B cell (primary cell): ENCODE measurements around the gene RNASE12. TPM values are rescaled to one million over a fixed set of nuclear protein-coding genes. Genes with fewer than 3 reads are reported as not detected.

ENCODE experiments used
- ATAC-seq: fragments of 200-7000 bp; cut with Tn5 transposase; one replicate; pipeline ENCODE4 v1.10.0; 2021; ENCODE audit warnings: low read depth, mild to moderate bottlenecking, moderate number of reproducible peaks, moderate library complexity
- CTCF ChIA-PET: fragments of 350-600 bp; sonication (Branson Sonifier 250); formaldehyde crosslinking; loops from one replicate; lab custom pipeline; 2021; ENCODE audit warnings: antibody characterized with exemption, inconsistent platforms; lab: Charles Lee
- POLR2A ChIA-PET: fragments of 350-600 bp; sonication (Branson Sonifier 250); formaldehyde crosslinking; loops from one replicate; lab custom pipeline; 2021; ENCODE audit warnings: antibody characterized with exemption; lab: Charles Lee
- DNase-seq: peaks from one replicate; pipeline ENCODE4 v3.0.0; 2013
- H2AFZ ChIP-seq: 2 replicates; pipeline ENCODE4 v1.6.1; 2012; ENCODE audit warnings: mild to moderate bottlenecking, low read depth, low read length; ENCODE audit not compliant: insufficient read depth, poor library complexity, severe bottlenecking
- H3K27ac ChIP-seq, 2 donors: 1 replicate in 1 of 2; 2 replicates in 1 of 2; pipeline ENCODE4 v1.5.1; 2012 to 2013; ENCODE audit warnings: low read length in 2 of 2, mild to moderate bottlenecking in 2 of 2, moderate library complexity in 1 of 2
- H3K27me3 ChIP-seq, 4 experiments: fragments of 200-600 bp in 1 of 4; sonication (generic) in 1 of 4; replicated peaks in 1 of 4; 1 replicate in 2 of 4; 2 replicates in 2 of 4; pipeline versions ENCODE4 v1.6.1 to v1.7.0; 2013 to 2016; ENCODE audit warnings: low read length in 3 of 4, mild to moderate bottlenecking in 2 of 4, mixed read lengths in 1 of 4, moderate library complexity in 1 of 4; ENCODE audit not compliant: insufficient read depth in 4 of 4, control insufficient read depth in 3 of 4; ENCODE audit errors: control extremely low read depth in 1 of 4
- H3K36me3 ChIP-seq, 2 experiments: replicated peaks in 1 of 2; 1 replicate in 1 of 2; 2 replicates in 1 of 2; pipeline versions ENCODE4 v1.6.1 to v1.7.1; 2013; ENCODE audit warnings: low read length in 1 of 2; ENCODE audit not compliant: insufficient read depth in 2 of 2, control insufficient read depth in 1 of 2; ENCODE audit errors: control extremely low read depth in 1 of 2, extremely low read depth in 1 of 2
- H3K4me1 ChIP-seq, 2 donors: fragments of 200-600 bp in 1 of 2; sonication (generic) in 1 of 2; 1 replicate in 1 of 2; 2 replicates in 1 of 2; pipeline versions ENCODE4 v1.5.1 to v1.6.1; 2013 to 2017; ENCODE audit warnings: low read length in 2 of 2; ENCODE audit not compliant: control insufficient read depth in 2 of 2, insufficient read depth in 2 of 2
- H3K4me2 ChIP-seq: replicated peaks from 2 replicates; pipeline ENCODE3; 2012; ENCODE audit warnings: mild to moderate bottlenecking, low read depth, low read length; ENCODE audit not compliant: poor library complexity, severe bottlenecking
- H3K4me3 ChIP-seq, 5 experiments: fragments of 200-600 bp in 1 of 5; sonication (generic) in 1 of 5; 1 replicate in 3 of 5; 2 replicates in 2 of 5; pipeline versions ENCODE4 v1.5.1 to v1.7.0; 2011 to 2016; ENCODE audit warnings: low read length in 4 of 5, mild to moderate bottlenecking in 4 of 5, low read depth in 2 of 5, control low read depth in 1 of 5, moderate library complexity in 1 of 5; ENCODE audit not compliant: insufficient read depth in 1 of 5; ENCODE audit errors: control extremely low read depth in 1 of 5, extremely low read depth in 1 of 5
- H3K79me2 ChIP-seq: fragments of 200-600 bp; sonication (generic); one replicate; pipeline ENCODE4 v1.6.0; 2016; ENCODE audit warnings: low read length; ENCODE audit not compliant: control insufficient read depth, insufficient read depth
- H3K9ac ChIP-seq: fragments of 200-600 bp; sonication (generic); 2 replicates; pipeline ENCODE4 v1.6.1; 2017; ENCODE audit warnings: mild to moderate bottlenecking, low read length, moderate library complexity
- H3K9me3 ChIP-seq, 3 donors: one replicate each; pipeline versions ENCODE4 v1.6.1 to v1.7.1; 2013; ENCODE audit warnings: low read length in 2 of 3; ENCODE audit not compliant: control insufficient read depth in 2 of 3, insufficient read depth in 1 of 3; ENCODE audit errors: control extremely low read depth in 1 of 3
- H4K20me1 ChIP-seq: 2 replicates; pipeline ENCODE4 v1.6.0; 2012; ENCODE audit warnings: mild to moderate bottlenecking, low read length; ENCODE audit not compliant: insufficient read depth, control insufficient read depth, poor library complexity, severe bottlenecking
- H3K27ac Mint-ChIP-seq: one replicate; pipeline ENCODE4 v1.8.0; 2021; ENCODE audit warnings: mixed read lengths
- H3K27me3 Mint-ChIP-seq: one replicate; pipeline ENCODE4 v1.8.0; 2021; ENCODE audit warnings: mixed read lengths
- H3K4me1 Mint-ChIP-seq: one replicate; pipeline ENCODE4 v1.8.0; 2021; ENCODE audit warnings: mixed read lengths
- H3K4me3 Mint-ChIP-seq: one replicate; pipeline ENCODE4 v1.8.0; 2021; ENCODE audit warnings: mixed read lengths
- H3K9me3 Mint-ChIP-seq: one replicate; pipeline ENCODE4 v1.8.0; 2022; ENCODE audit warnings: mixed read lengths; ENCODE audit not compliant: insufficient read depth
- EZH2 ChIP-seq: IDR thresholded peaks from 2 replicates; pipeline ENCODE4 v1.6.1; 2012; ENCODE audit warnings: borderline replicate concordance, low read depth, mild to moderate bottlenecking, moderate library complexity, low read length; ENCODE audit not compliant: insufficient read depth, poor library complexity, severe bottlenecking
- WGBS: methylation state at CpG from one replicate; pipeline ENCODE4 v1.1.5; 2013; ENCODE audit warnings: missing lambda C conversion rate; ENCODE audit not compliant: insufficient coverage; 5-methylcytosine and 5-hydroxymethylcytosine counted together
- intact Hi-C: fragments of 100-400 bp; cut with micrococcal nuclease; formaldehyde crosslinking; loops from one replicate; pipeline ENCODE4 v1.10.0; 2022
- polyA plus RNA-seq: library from polyadenylated mRNA; depleted of rRNA; stranded (reverse); fragments of >200 nt; gene quantifications from 2 replicates; pipeline ENCODE4 v1.2.3, GENCODE V29; 2012
- total RNA-seq, 2 donors: library from RNA; stranded (reverse); fragments of 120-200 nt in 1 of 2; gene quantifications; 1 replicate in 1 of 2; 2 replicates in 1 of 2; pipeline versions ENCODE4 v1.2.3 to v1.2.4, GENCODE V29; 2013 to 2022
- TF ChIP-seq, protein P1 (sequence below): fragments of 200-600 bp; IDR thresholded peaks from one replicate; pipeline ENCODE4 v1.8.0; 2022; ENCODE audit warnings: antibody characterized with exemption, mild to moderate bottlenecking

RNASE12 gene
- total and polyA plus RNA-seq, 2 donors (not counting 1 experiment from before 2014, with no cell fraction given), result not detected

DNA sequence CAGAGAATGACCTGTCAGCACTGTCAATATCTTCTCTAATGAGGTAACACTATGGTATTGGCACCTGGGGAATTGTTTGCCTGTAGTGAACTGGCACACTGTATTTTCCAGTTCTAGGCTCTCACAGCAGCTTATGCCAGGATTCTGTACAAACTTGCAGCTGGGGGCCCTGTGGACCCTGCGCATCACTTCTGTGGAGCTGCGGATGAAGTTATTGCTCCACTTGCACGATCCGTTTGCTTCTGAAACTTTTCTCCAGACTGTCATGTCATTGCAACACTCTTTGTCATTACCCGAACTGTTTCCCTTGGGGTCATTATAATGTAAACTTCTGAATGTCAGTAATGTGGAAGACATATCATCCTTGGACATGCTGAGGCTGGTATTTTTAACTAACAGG, 7.3 kb downstream of the RNASE12 start:
- H3K4me3 ChIP-seq, result no peak overlapping the region
- H3K9ac ChIP-seq, result no peak overlapping the region
- DNase-seq (no peak), ATAC-seq (no peak)
- H4K20me1 ChIP-seq, result no peaks in the 10 kb centered on the region
- 100% methylated on average over 2 of the region's 5 CpGs for WGBS
- ChIA-PET POLR2A (no interaction called here), CTCF (no interaction called here)
- H3K36me3 ChIP-seq, result no peaks in the 10 kb centered on the region
- TF ChIP-seq, protein P1, sequence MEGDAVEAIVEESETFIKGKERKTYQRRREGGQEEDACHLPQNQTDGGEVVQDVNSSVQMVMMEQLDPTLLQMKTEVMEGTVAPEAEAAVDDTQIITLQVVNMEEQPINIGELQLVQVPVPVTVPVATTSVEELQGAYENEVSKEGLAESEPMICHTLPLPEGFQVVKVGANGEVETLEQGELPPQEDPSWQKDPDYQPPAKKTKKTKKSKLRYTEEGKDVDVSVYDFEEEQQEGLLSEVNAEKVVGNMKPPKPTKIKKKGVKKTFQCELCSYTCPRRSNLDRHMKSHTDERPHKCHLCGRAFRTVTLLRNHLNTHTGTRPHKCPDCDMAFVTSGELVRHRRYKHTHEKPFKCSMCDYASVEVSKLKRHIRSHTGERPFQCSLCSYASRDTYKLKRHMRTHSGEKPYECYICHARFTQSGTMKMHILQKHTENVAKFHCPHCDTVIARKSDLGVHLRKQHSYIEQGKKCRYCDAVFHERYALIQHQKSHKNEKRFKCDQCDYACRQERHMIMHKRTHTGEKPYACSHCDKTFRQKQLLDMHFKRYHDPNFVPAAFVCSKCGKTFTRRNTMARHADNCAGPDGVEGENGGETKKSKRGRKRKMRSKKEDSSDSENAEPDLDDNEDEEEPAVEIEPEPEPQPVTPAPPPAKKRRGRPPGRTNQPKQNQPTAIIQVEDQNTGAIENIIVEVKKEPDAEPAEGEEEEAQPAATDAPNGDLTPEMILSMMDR, result no peak
- TF ChIP-seq EZH2, result no peak
- H3K9me3 ChIP-seq, result no peaks in the 10 kb centered on the region
- Mint-ChIP-seq H3K9me3 (peaks cover 5% of the 10 kb centered on the region), H3K27me3 (peaks cover 20% of the 10 kb centered on the region), H3K4me3 (no peak overlapping the region), H3K27ac (no peak overlapping the region), H3K4me1 (no peaks in the 10 kb centered on the region)
- intact Hi-C loops, result no loop called here
- H3K4me1 ChIP-seq, result no peaks in the 10 kb centered on the region
- H3K27ac ChIP-seq, result no peak overlapping the region
- peaks cover 0 to 4% (median 0%) of the 10 kb centered on the region in 4 experiments for H3K27me3 ChIP-seq
- no peak overlapping the region for H2AFZ ChIP-seq
- no peak overlapping the region for H3K4me2 ChIP-seq
- no peaks in the 10 kb centered on the region for H3K79me2 ChIP-seq

DNA sequence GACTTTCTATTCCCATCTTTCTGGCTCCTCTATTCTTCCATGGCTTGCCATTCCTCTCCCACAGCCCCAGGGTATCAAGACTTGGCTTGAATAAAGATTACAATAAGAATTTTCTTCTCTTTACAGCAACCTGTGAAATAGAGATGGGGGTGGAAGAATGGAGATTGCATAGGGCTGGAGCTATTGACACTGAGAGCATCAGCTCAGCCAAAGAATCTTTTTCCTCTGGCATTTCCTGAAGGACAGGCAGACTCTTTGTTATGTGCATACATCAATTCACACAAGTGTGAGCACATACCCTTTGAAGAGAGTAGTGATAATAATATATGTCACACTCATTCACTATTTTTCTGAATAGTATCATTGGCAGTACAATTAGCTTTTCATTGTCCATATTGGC, 8.0 kb downstream of the RNASE12 start:
- no peaks in the 10 kb centered on the region for H3K36me3 ChIP-seq
- Mint-ChIP-seq H3K4me3 (no peak overlapping the region), H3K9me3 (peaks cover 5% of the 10 kb centered on the region), H3K4me1 (no peaks in the 10 kb centered on the region), H3K27me3 (peaks cover 20% of the 10 kb centered on the region), H3K27ac (no peak overlapping the region)
- no peak for DNase-seq
- no peaks in the 10 kb centered on the region for H3K4me1 ChIP-seq
- no peak overlapping the region for H3K9ac ChIP-seq
- ChIA-PET CTCF (no interaction called here), POLR2A (no interaction called here)
- H2AFZ ChIP-seq, result no peak overlapping the region
- peaks cover 0 to 4% (median 0%) of the 10 kb centered on the region in 4 experiments for H3K27me3 ChIP-seq
- ATAC-seq, result no peak
- no peak overlapping the region for H3K27ac ChIP-seq
- intact Hi-C loops, result no loop called here
- no peaks in the 10 kb centered on the region for H3K79me2 ChIP-seq
- H3K9me3 ChIP-seq, result no peaks in the 10 kb centered on the region
- TF ChIP-seq, protein P1, result no peak
- TF ChIP-seq EZH2, result no peak
- H3K4me2 ChIP-seq, result no peak overlapping the region
- no peaks in the 10 kb centered on the region for H4K20me1 ChIP-seq
- no peak overlapping the region for H3K4me3 ChIP-seq
